Common myeloid progenitor, CD34-positive (primary cell): Measurements from ENCODE around the gene MLLT10.

Experiments
- CTCF ChIA-PET: fragments of 350-600 bp; sonication (Branson Sonifier 250); formaldehyde crosslinking; loops from one replicate; lab custom pipeline; 2021; ENCODE audit warnings: antibody characterized with exemption; lab: Charles Lee
- POLR2A ChIA-PET: fragments of 350-600 bp; sonication (Branson Sonifier 250); formaldehyde crosslinking; loops from one replicate; lab custom pipeline; 2021; ENCODE audit warnings: antibody characterized with exemption; lab: Charles Lee
- DNase-seq, 3 donors: peaks; one replicate each; pipeline versions ENCODE4 v3.0.0 to v3.0.0-alpha.2; 2013
- H3K27ac ChIP-seq, 2 experiments: 1 replicate in 1 of 2; 2 replicates in 1 of 2; pipeline ENCODE4 v1.7.0; 2013; ENCODE audit warnings: inconsistent platforms in 2 of 2, low read length in 2 of 2, mild to moderate bottlenecking in 2 of 2, low read depth in 1 of 2, moderate library complexity in 1 of 2; ENCODE audit not compliant: severe bottlenecking in 2 of 2, insufficient read depth in 1 of 2, poor library complexity in 1 of 2
- H3K27me3 ChIP-seq, 5 experiments: replicated peaks in 2 of 5; 1 replicate in 3 of 5; 2 replicates in 2 of 5; pipeline versions ENCODE4 v1.6.1 to v1.7.0; 2013; ENCODE audit warnings: low read length in 4 of 5, mild to moderate bottlenecking in 2 of 5, moderate library complexity in 2 of 5, inconsistent platforms in 1 of 5; ENCODE audit not compliant: insufficient read depth in 5 of 5, control insufficient read depth in 4 of 5
- H3K36me3 ChIP-seq, 4 experiments: 1 replicate in 2 of 4; 2 replicates in 2 of 4; pipeline versions ENCODE4 v1.6.1 to v1.7.0; 2013; ENCODE audit warnings: low read length in 3 of 4, control low read depth in 1 of 4, mild to moderate bottlenecking in 1 of 4; ENCODE audit not compliant: control insufficient read depth in 4 of 4, insufficient read depth in 4 of 4
- H3K4me1 ChIP-seq, 4 experiments: 1 replicate in 3 of 4; 2 replicates in 1 of 4; pipeline versions ENCODE4 v1.6.1 to v1.7.1; 2013; ENCODE audit warnings: low read length in 3 of 4, mild to moderate bottlenecking in 3 of 4, control low read depth in 1 of 4, inconsistent platforms in 1 of 4, moderate library complexity in 1 of 4; ENCODE audit not compliant: control insufficient read depth in 4 of 4, insufficient read depth in 4 of 4; ENCODE audit errors: control extremely low read depth in 1 of 4
- H3K4me3 ChIP-seq, 7 experiments: 1 replicate in 4 of 7; 2 replicates in 3 of 7; pipeline versions ENCODE4 v1.5.1 to v1.7.0; 2013; ENCODE audit warnings: mild to moderate bottlenecking in 7 of 7, low read length in 6 of 7, moderate library complexity in 6 of 7, inconsistent platforms in 2 of 7, low read depth in 2 of 7, control low read depth in 1 of 7; ENCODE audit not compliant: insufficient read depth in 4 of 7, control insufficient read depth in 1 of 7; ENCODE audit errors: extremely low read depth in 1 of 7
- H3K9me3 ChIP-seq, 5 experiments: 1 replicate in 4 of 5; 2 replicates in 1 of 5; pipeline versions ENCODE4 v1.6.1 to v1.7.1; 2013; ENCODE audit warnings: low read length in 4 of 5, mild to moderate bottlenecking in 2 of 5, inconsistent platforms in 1 of 5, low read depth in 1 of 5, moderate library complexity in 1 of 5; ENCODE audit not compliant: control insufficient read depth in 4 of 5, insufficient read depth in 2 of 5; ENCODE audit errors: control extremely low read depth in 1 of 5
- WGBS: methylation state at CpG from one replicate; pipeline ENCODE4 v1.1.5; 2013; ENCODE audit not compliant: insufficient coverage; 5-methylcytosine and 5-hydroxymethylcytosine counted together

MLLT10 gene

GRCh38 chr10:21512573-21513404, 21.2 kb upstream of the MLLT10 start:
- WGBS = no CpG with 5 or more reads among the region's 2 CpGs
- CTCF ChIA-PET = interaction anchor here (3.5 to 7.6 kb wide), 2 partner anchors 12 to 16 kb away, joined by 14 to 51 read pairs; no protein-coding TSS in a partner anchor
- H3K27me3 ChIP-seq = no peaks in the 10 kb centered on the region
- H3K9me3 ChIP-seq = no peaks in the 10 kb centered on the region
- H3K4me1 ChIP-seq = peaks cover 10 to 40% (median 20%) of the 10 kb centered on the region in 4 experiments
- H3K4me3 ChIP-seq = no peak overlapping the region
- H3K27ac ChIP-seq = no peak overlapping the region
- no peaks in the 10 kb centered on the region for H3K36me3 ChIP-seq
- POLR2A ChIA-PET = no interaction called here
- DNase-seq = no peak

DNA sequence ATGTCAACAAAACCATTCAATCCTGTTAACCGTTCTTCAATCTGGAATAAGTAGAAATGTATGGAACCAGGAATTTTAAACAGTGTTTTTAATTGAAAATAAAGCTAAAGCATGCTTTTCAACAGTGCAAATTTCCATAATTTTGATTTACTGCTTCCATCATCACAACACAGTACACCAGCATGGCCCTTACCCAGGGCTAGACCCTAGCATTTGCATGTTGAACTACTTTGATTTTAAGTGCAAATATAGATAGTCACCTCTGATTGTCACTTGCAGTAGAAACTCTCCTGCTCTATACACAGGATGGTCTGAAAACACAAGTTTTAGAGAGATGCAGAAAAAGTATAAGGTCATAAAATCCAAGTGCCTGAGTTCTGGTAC, 20.6 kb upstream of the MLLT10 start:
- no peaks in the 10 kb centered on the region for H3K27me3 ChIP-seq
- ChIA-PET POLR2A (no interaction called here), CTCF (no interaction called here)
- DNase-seq = no peak
- no peaks in the 10 kb centered on the region for H3K9me3 ChIP-seq
- WGBS = no CpG with 5 or more reads among the region's 1 CpG
- H3K36me3 ChIP-seq = no peaks in the 10 kb centered on the region
- H3K4me1 ChIP-seq = peaks cover 10 to 45% (median 26%) of the 10 kb centered on the region in 4 experiments
- H3K4me3 ChIP-seq = no peak overlapping the region
- no peak overlapping the region for H3K27ac ChIP-seq

DNA sequence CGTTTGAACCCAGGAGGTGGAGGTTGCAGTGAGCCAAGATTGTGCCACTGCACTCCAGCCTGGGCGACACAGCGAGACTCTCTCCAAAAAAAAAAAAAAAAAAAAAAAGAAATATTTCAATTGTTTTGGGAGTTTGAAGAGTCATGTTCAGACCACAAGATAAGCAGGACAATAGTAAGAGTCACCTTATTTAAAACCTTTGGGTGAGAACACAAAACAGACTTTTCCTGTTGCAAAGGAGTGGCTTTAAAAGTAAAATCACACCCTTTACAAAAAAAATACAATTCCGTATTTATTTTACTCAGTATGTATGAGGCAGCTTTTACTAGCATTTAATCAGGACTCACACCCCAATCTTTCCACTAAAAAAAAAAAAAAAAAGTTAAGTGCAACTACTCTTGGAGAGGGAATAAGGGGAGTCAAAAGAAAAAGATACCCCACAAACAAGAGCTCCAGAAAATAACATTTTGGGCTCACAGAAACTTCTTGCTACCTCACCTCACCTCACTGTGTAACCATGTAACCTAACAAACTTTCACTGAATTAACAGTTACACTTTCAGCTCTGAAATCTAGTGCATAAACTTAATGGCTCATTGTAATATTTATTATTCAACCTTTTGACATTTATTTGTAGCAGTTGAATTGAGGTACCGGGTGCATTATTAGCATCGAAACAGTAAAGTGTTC, 19.8 kb upstream of the MLLT10 start:
- POLR2A ChIA-PET = interaction anchor here (0.6 to 0.8 kb wide), 2 partner anchors 17 to 54 kb away, joined by 3 read pairs; no protein-coding TSS in a partner anchor

GRCh38 chr10:21514818-21515351, 19.1 kb upstream of the MLLT10 start:
- H3K27ac ChIP-seq = no peak overlapping the region
- no peaks in the 10 kb centered on the region for H3K27me3 ChIP-seq
- H3K36me3 ChIP-seq = no peaks in the 10 kb centered on the region
- peaks cover 24 to 60% (median 41%) of the 10 kb centered on the region in 4 experiments for H3K4me1 ChIP-seq
- POLR2A ChIA-PET = interaction anchor here (0.8 kb wide), 1 partner anchor 54 kb away, joined by 3 read pairs; no protein-coding TSS in a partner anchor
- DNase-seq = no peak
- no peaks in the 10 kb centered on the region for H3K9me3 ChIP-seq
- CTCF ChIA-PET = interaction anchor here (0.8 to 2.8 kb wide), 4 partner anchors 9 to 19 kb away, joined by 4 to 12 read pairs (median 8); no protein-coding TSS in a partner anchor
- WGBS = 100% methylated on average over 2 of the region's 10 CpGs
- H3K4me3 ChIP-seq = no peak overlapping the region

More for the DNA sequence above, 19.8 kb upstream of the MLLT10 start:
- Histone ChIP-seq H3K4me1 (peaks cover 19 to 54% (median 35%) of the 10 kb centered on the region in 4 experiments), H3K9me3 (no peaks in the 10 kb centered on the region), H3K4me3 (no peak overlapping the region), H3K36me3 (no peaks in the 10 kb centered on the region), H3K27me3 (no peaks in the 10 kb centered on the region), H3K27ac (no peak overlapping the region)
- DNase-seq = peak in 1 of 3 donors; percentile 53
- WGBS = no CpG with 5 or more reads among the region's 6 CpGs
- CTCF ChIA-PET = interaction anchor here (0.8 to 2.8 kb wide), 3 partner anchors 8 to 16 kb away, joined by 4 to 12 read pairs (median 4); no protein-coding TSS in a partner anchor

DNA sequence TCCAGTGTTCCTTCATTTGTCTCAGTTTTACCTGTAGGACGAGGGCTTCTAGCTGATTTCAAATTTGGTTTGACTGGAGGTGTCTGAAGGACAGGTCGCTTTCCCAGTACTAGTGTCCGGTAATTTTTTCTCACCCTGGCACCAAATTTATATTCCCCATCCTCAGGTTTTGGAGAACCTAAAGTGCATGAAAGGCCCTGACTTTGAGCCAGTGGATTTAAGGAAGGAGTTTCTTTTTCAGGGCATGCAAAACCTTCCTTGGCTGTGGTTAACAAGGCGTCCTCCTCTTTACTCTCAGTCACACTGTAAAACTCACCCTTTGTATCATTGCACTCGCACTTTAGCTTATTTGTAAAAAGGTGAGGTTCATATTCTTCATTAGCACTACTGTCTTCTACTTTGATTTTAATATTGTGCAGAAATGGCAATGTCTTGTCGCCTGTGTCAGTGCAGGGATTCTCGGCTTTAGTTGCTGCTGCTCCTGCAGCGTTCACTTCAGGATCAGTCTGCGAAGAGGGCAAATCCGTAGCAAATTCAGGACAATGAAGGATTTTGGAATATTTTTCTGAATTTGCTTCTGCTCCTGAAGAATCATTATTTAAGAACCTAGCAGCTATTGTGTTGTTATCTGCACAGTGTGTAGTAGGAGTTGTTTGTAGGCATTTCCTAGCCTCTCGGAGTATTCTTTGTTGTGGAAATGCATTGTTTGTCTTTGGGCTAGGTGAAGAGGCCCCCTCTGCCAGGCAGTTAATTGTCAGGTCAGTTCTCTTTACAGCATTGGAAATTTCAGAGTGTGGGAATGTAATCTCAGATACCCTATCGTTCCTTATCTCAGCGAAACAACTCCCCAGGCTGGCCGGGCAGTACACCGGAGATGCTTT, 18.4 kb upstream of the MLLT10 start:
- DNase-seq = no peak
- no peaks in the 10 kb centered on the region for H3K9me3 ChIP-seq
- H3K4me3 ChIP-seq = peak overlapping the region; percentile 45 to 90 (median 78)
- 28% methylated on average over 7 of the region's 15 CpGs for WGBS
- POLR2A ChIA-PET = interaction anchor here (1.1 to 2.3 kb wide), 2 partner anchors 11 to 19 kb away, joined by 3 to 9 read pairs; partner anchors contain the start of gene SKIDA1
- CTCF ChIA-PET = interaction anchor here (0.7 to 2.8 kb wide), 9 partner anchors 9 to 237 kb away, joined by 3 to 12 read pairs (median 4); partner anchors contain the start of gene SKIDA1
- no peaks in the 10 kb centered on the region for H3K36me3 ChIP-seq
- no peak overlapping the region for H3K27ac ChIP-seq
- H3K27me3 ChIP-seq = no peaks in the 10 kb centered on the region
- H3K4me1 ChIP-seq = peaks cover 24 to 63% (median 43%) of the 10 kb centered on the region in 4 experiments
